ENCODE data around the gene CMTM4. TPM values are rescaled to one million over a fixed set of nuclear protein-coding genes. Genes with fewer than 3 reads are reported as not detected.

Gene CMTM4
- polyA plus RNA-seq, 1 donor from 2014 or later = 27.2 TPM

- no peaks in the 10 kb centered on the region for H3K27me3 ChIP-seq (ENCODE audit: insufficient read depth, low read depth, low read length)
- H3K4me3 ChIP-seq (ENCODE audit: low read length) = no peak overlapping the region
- no peaks in the 10 kb centered on the region for H4K20me1 ChIP-seq (ENCODE audit: insufficient read depth)
- TF ChIP-seq MXI1 (conservative IDR thresholded peaks at IDR 0.05; ENCODE audit: poor library complexity, severe bottlenecking) = no peak
- no peak for TF ChIP-seq POLR2AphosphoS5 (IDR thresholded peaks at IDR 0.05)
- TF ChIP-seq CTCF (IDR thresholded peaks at IDR 0.05; ENCODE audit: poor library complexity, severe bottlenecking) = no peak
- no peak for TF ChIP-seq RAD21 (conservative IDR thresholded peaks at IDR 0.05)
- no peak overlapping the region for H3K9ac ChIP-seq (ENCODE audit: low read length)
- no peaks in the 10 kb centered on the region for H3K36me3 ChIP-seq (ENCODE audit: insufficient read depth, low read length)
- peaks cover 13% of the 10 kb centered on the region for H3K79me2 ChIP-seq (replicated peaks; ENCODE audit: insufficient read depth, low read length)
- no peak overlapping the region for H3K27ac ChIP-seq (ENCODE audit: low read length)
- H3K4me2 ChIP-seq (ENCODE audit: low read length) = no peak overlapping the region
- no peaks in the 10 kb centered on the region for H3F3A ChIP-seq (ENCODE audit: insufficient read depth, low read length, poor library complexity, severe bottlenecking)
- H2AFZ ChIP-seq (ENCODE audit: low read depth, low read length) = no peak overlapping the region
- H3K9me2 ChIP-seq (ENCODE audit: insufficient read depth, low read length) = no peaks in the 10 kb centered on the region
- no peaks in the 10 kb centered on the region for H3K9me3 ChIP-seq (ENCODE audit: low read length)
These were observed 4.2 kb downstream of the CMTM4 start for GRCh38 chr16:66692341-66692740.

GRCh38 chr16:66691234-66691633 lies 5.3 kb downstream of the CMTM4 start:
- Histone ChIP-seq H3K27me3 (ENCODE audit: insufficient read depth, low read depth, low read length) (no peaks in the 10 kb centered on the region), H3K9ac (ENCODE audit: low read length) (no peak overlapping the region), H3F3A (ENCODE audit: insufficient read depth, low read length, poor library complexity, severe bottlenecking) (no peaks in the 10 kb centered on the region), H3K4me3 (ENCODE audit: low read length) (no peak overlapping the region), H3K36me3 (ENCODE audit: insufficient read depth, low read length) (no peaks in the 10 kb centered on the region), H3K27ac (ENCODE audit: low read length) (no peak overlapping the region), H3K79me2 (replicated peaks; ENCODE audit: insufficient read depth, low read length) (peaks cover 13% of the 10 kb centered on the region), H3K9me3 (ENCODE audit: low read length) (no peaks in the 10 kb centered on the region), H2AFZ (ENCODE audit: low read depth, low read length) (no peak overlapping the region), H4K20me1 (ENCODE audit: insufficient read depth) (no peaks in the 10 kb centered on the region), H3K9me2 (ENCODE audit: insufficient read depth, low read length) (no peaks in the 10 kb centered on the region), H3K4me2 (ENCODE audit: low read length) (no peak overlapping the region)
- no peak for TF ChIP-seq REST (IDR thresholded peaks at IDR 0.05; ENCODE audit: borderline replicate concordance)
- TF ChIP-seq MXI1 (conservative IDR thresholded peaks at IDR 0.05; ENCODE audit: poor library complexity, severe bottlenecking) = no peak
- TF ChIP-seq RAD21 (conservative IDR thresholded peaks at IDR 0.05) = no peak
- TF ChIP-seq CTCF (IDR thresholded peaks at IDR 0.05; ENCODE audit: poor library complexity, severe bottlenecking) = no peak
- no peak for TF ChIP-seq POLR2AphosphoS5 (IDR thresholded peaks at IDR 0.05)
- no peak for TF ChIP-seq EP300 (conservative IDR thresholded peaks at IDR 0.05; ENCODE audit: poor library complexity, severe bottlenecking)
- no peak for TF ChIP-seq TAF1 (IDR thresholded peaks at IDR 0.05; ENCODE audit: low read depth)
- no peak for TF ChIP-seq EZH2 (IDR thresholded peaks at IDR 0.05; ENCODE audit: borderline replicate concordance, insufficient read depth, low read length, poor library complexity, severe bottlenecking)
- TF ChIP-seq SMC3 (conservative IDR thresholded peaks at IDR 0.05; ENCODE audit: poor library complexity) = no peak
